WTC11 (cell line): ENCODE results near the gene CACNA1D. TPM values are rescaled to one million over a fixed set of nuclear protein-coding genes. Genes with fewer than 3 reads are reported as not detected.

Experiments used
- ATAC-seq: fragments of 200-7000 bp; cut with Tn5 transposase; 2 replicates; pipeline ENCODE4 v1.10.0; 2021; ENCODE audit warnings: mild to moderate bottlenecking, moderate library complexity
- CTCF ChIA-PET: fragments of 300-600 bp; sonication (Branson Sonifier 250); formaldehyde crosslinking; loops from one replicate; lab custom pipeline; 2021; ENCODE audit warnings: antibody characterized with exemption; lab: Charles Lee
- POLR2A ChIA-PET: fragments of 350-600 bp; sonication (Branson Sonifier 250); formaldehyde crosslinking; loops from one replicate; lab custom pipeline; 2021; ENCODE audit warnings: antibody characterized with exemption; lab: Charles Lee
- DNase-seq: peaks from one replicate; pipeline ENCODE4 v3.0.0; 2021; ENCODE audit warnings: low spot score
- H3K27ac Mint-ChIP-seq: 2 replicates; pipeline ENCODE4 v1.8.0; 2021; ENCODE audit warnings: mixed read lengths
- H3K27me3 Mint-ChIP-seq: 2 replicates; pipeline ENCODE4 v1.8.0; 2021; ENCODE audit warnings: low read depth, mild to moderate bottlenecking, moderate library complexity, mixed read lengths
- H3K36me3 Mint-ChIP-seq: 2 replicates; pipeline ENCODE4 v1.8.0; 2021; ENCODE audit warnings: mixed read lengths
- H3K4me1 Mint-ChIP-seq: 2 replicates; pipeline ENCODE4 v1.8.0; 2022; ENCODE audit warnings: mixed read lengths
- H3K4me3 Mint-ChIP-seq: 2 replicates; pipeline ENCODE4 v1.8.0; 2021; ENCODE audit warnings: mild to moderate bottlenecking, moderate library complexity, mixed read lengths
- H3K9me3 Mint-ChIP-seq: 2 replicates; pipeline ENCODE4 v1.8.0; 2021; ENCODE audit warnings: mixed read lengths
- ARID4B ChIP-seq: sonication (generic); formaldehyde crosslinking; IDR thresholded peaks from 2 replicates; pipeline ENCODE4 v1.8.0; 2023; ENCODE audit warnings: missing genetic modification reagents, mild to moderate bottlenecking, borderline replicate concordance
- CREM ChIP-seq: sonication (generic); formaldehyde crosslinking; IDR thresholded peaks from 2 replicates; pipeline ENCODE4 v1.8.1; 2022; ENCODE audit warnings: mild to moderate bottlenecking, missing genetic modification reagents, moderate library complexity
- EMX1 ChIP-seq: fragments of 250-450 bp; sonication (Bioruptor Pico); IDR thresholded peaks from 2 replicates; pipeline ENCODE4 v1.8.0; 2021; ENCODE audit warnings: mild to moderate bottlenecking
- ESRRA ChIP-seq: sonication (generic); formaldehyde crosslinking; IDR thresholded peaks from 2 replicates; pipeline ENCODE4 v1.8.1; 2022; ENCODE audit warnings: mild to moderate bottlenecking, missing genetic modification reagents, borderline replicate concordance
- ETV6 ChIP-seq: sonication (generic); formaldehyde crosslinking; IDR thresholded peaks from 2 replicates; pipeline ENCODE4 v1.8.1; 2022; ENCODE audit warnings: mild to moderate bottlenecking, missing genetic modification reagents
- FOXJ3 ChIP-seq: sonication (generic); formaldehyde crosslinking; IDR thresholded peaks from 2 replicates; pipeline ENCODE4 v1.9.0; 2021; ENCODE audit warnings: missing genetic modification reagents, mild to moderate bottlenecking, borderline replicate concordance
- GABPB1 ChIP-seq: sonication (generic); formaldehyde crosslinking; IDR thresholded peaks from 2 replicates; pipeline ENCODE4 v1.8.1; 2023; ENCODE audit warnings: mild to moderate bottlenecking, missing genetic modification reagents
- GRHL2 ChIP-seq: fragments of 250-450 bp; sonication (Bioruptor Pico); IDR thresholded peaks from 2 replicates; pipeline ENCODE4 v1.8.0; 2022; ENCODE audit warnings: mild to moderate bottlenecking, moderate library complexity; ENCODE audit not compliant: insufficient replicate concordance, severe bottlenecking
- GTF2I ChIP-seq: fragments of 250-450 bp; sonication (Bioruptor Pico); conservative IDR thresholded peaks from 2 replicates; pipeline ENCODE4 v1.4.0; 2021; ENCODE audit warnings: mild to moderate bottlenecking
- IRF1 ChIP-seq: sonication (generic); formaldehyde crosslinking; IDR thresholded peaks from 2 replicates; pipeline ENCODE4 v1.8.0; 2023; ENCODE audit warnings: missing genetic modification reagents
- JAZF1 ChIP-seq: fragments of 250-450 bp; sonication (Bioruptor Pico); IDR thresholded peaks from 2 replicates; pipeline ENCODE4 v1.9.0; 2021; ENCODE audit warnings: moderate library complexity, mild to moderate bottlenecking, inconsistent platforms
- JUN ChIP-seq: sonication (generic); formaldehyde crosslinking; IDR thresholded peaks from 2 replicates; pipeline ENCODE4 v1.8.0; 2023; ENCODE audit warnings: mild to moderate bottlenecking, missing genetic modification reagents
- NR1H2 ChIP-seq: sonication (generic); formaldehyde crosslinking; IDR thresholded peaks from 2 replicates; pipeline ENCODE4 v1.9.0; 2021; ENCODE audit warnings: mild to moderate bottlenecking, moderate library complexity, missing genetic modification reagents
- NR2C2 ChIP-seq: sonication (generic); formaldehyde crosslinking; IDR thresholded peaks from 2 replicates; pipeline ENCODE4 v1.8.0; 2022; ENCODE audit warnings: mild to moderate bottlenecking, missing genetic modification reagents
- OVOL2 ChIP-seq: fragments of 250-450 bp; sonication (Bioruptor Pico); IDR thresholded peaks from 2 replicates; pipeline ENCODE4 v1.9.0; 2021; ENCODE audit warnings: mild to moderate bottlenecking, borderline replicate concordance
- SMAD3 ChIP-seq: sonication (generic); formaldehyde crosslinking; IDR thresholded peaks from 2 replicates; pipeline ENCODE4 v1.8.0; 2022; ENCODE audit warnings: missing genetic modification reagents, mild to moderate bottlenecking, borderline replicate concordance
- SMAD4 ChIP-seq: sonication (generic); formaldehyde crosslinking; IDR thresholded peaks from 2 replicates; pipeline ENCODE4 v1.8.0; 2022; ENCODE audit warnings: mild to moderate bottlenecking, missing genetic modification reagents
- TP53 ChIP-seq: sonication (generic); formaldehyde crosslinking; IDR thresholded peaks from 2 replicates; pipeline ENCODE4 v1.8.1; 2023; ENCODE audit warnings: mild to moderate bottlenecking, missing genetic modification reagents
- ZBTB21 ChIP-seq: sonication (generic); formaldehyde crosslinking; IDR thresholded peaks from 2 replicates; pipeline ENCODE4 v1.8.1; 2023; ENCODE audit warnings: mild to moderate bottlenecking, missing genetic modification reagents, borderline replicate concordance
- ZNF232 ChIP-seq: sonication (generic); formaldehyde crosslinking; IDR thresholded peaks from 2 replicates; pipeline ENCODE4 v1.8.0; 2022; ENCODE audit warnings: mild to moderate bottlenecking, missing genetic modification reagents
- ZNF317 ChIP-seq: sonication (generic); formaldehyde crosslinking; IDR thresholded peaks from 2 replicates; pipeline ENCODE4 v1.8.1; 2023; ENCODE audit warnings: low read depth, mild to moderate bottlenecking, moderate library complexity, missing genetic modification reagents, borderline replicate concordance
- ZNF532 ChIP-seq: fragments of 250-450 bp; sonication (Bioruptor Pico); IDR thresholded peaks from 2 replicates; pipeline ENCODE4 v1.9.0; 2021; ENCODE audit warnings: mild to moderate bottlenecking, borderline replicate concordance
- total RNA-seq: library from RNA; stranded (reverse); gene quantifications from 3 replicates; pipeline ENCODE4 v1.2.3, GENCODE V29; 2021
- TF ChIP-seq, protein P1 (sequence below): sonication (generic); formaldehyde crosslinking; IDR thresholded peaks from 2 replicates; pipeline ENCODE4 v1.8.1; 2022; ENCODE audit warnings: mild to moderate bottlenecking, moderate library complexity, missing genetic modification reagents
- TF ChIP-seq, protein P2 (sequence below): fragments of 250-450 bp; sonication (Bioruptor Pico); IDR thresholded peaks from 2 replicates; pipeline ENCODE4 v1.9.0; 2021; ENCODE audit warnings: mild to moderate bottlenecking
- TF ChIP-seq, protein P3 (sequence below): fragments of 200-600 bp; IDR thresholded peaks from 2 replicates; pipeline ENCODE4 v1.8.0; 2022; ENCODE audit warnings: antibody characterized with exemption

Gene CACNA1D
- total RNA-seq, 1 experiment from 2014 or later = 2.3 TPM

DNA sequence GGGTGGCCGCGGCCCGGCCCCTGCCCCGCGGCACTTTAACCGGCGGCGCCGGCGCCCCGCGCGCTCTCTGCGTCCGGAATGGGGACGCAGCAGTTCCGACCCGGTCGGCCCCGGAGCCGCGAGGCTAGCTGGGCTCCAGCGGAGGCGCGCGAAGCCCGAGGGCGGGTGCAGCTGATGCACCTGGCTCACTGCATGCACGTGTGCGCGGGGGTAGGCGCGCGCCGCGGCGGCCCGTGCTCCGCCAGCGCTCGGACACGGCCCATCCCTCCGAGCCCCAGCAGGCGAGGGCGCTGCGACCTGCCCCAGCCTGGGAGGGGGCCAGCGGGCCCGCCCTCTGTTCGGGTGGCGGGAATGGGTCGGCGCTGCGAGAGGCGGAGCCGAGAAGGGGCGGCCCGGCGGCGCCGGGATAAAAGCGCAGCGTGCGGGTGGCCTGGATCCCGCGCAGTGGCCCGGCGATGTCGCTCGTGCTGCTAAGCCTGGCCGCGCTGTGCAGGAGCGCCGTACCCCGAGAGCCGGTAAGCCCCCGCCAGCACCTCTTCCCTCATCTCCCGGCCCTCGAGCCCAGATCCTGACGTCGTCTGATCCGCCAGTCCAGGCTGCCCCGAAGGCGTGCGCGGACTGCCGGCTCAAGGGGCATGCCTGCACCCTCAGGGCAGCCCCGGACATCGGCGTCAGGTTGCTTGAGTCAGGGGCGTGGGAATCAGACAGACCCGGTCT, 351.9 kb downstream of the CACNA1D start, which contains the start of the genes CHDH and IL17RB (continued):
- TF ChIP-seq, protein P1, sequence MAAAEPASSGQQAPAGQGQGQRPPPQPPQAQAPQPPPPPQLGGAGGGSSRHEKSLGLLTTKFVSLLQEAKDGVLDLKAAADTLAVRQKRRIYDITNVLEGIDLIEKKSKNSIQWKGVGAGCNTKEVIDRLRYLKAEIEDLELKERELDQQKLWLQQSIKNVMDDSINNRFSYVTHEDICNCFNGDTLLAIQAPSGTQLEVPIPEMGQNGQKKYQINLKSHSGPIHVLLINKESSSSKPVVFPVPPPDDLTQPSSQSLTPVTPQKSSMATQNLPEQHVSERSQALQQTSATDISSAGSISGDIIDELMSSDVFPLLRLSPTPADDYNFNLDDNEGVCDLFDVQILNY = peak; percentile 99
- TF ChIP-seq ESRRA (CRISPR knock-in tag) = peak; percentile 57; the same call in 1 of the 2 replicates
- TF ChIP-seq IRF1 (CRISPR knock-in tag) = peak; percentile 85
- peak; percentile 90; the same call in 1 of the 2 replicates for TF ChIP-seq TP53 (CRISPR knock-in tag)
- peak; percentile 89 for TF ChIP-seq CREM (CRISPR knock-in tag)
- no peak for TF ChIP-seq NR1H2 (CRISPR knock-in tag)
- peak; percentile 66; the same call in 1 of the 2 replicates for TF ChIP-seq SMAD3
- TF ChIP-seq, protein P2, sequence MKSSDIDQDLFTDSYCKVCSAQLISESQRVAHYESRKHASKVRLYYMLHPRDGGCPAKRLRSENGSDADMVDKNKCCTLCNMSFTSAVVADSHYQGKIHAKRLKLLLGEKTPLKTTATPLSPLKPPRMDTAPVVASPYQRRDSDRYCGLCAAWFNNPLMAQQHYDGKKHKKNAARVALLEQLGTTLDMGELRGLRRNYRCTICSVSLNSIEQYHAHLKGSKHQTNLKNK = no peak
- TF ChIP-seq GABPB1 (CRISPR knock-in tag) = no peak; the same call in 1 of the 2 replicates
- no peak for TF ChIP-seq FOXJ3 (CRISPR knock-in tag)
- TF ChIP-seq JAZF1 (CRISPR knock-in tag) = no peak
- TF ChIP-seq ZNF317 = peak; percentile 28; the same call in 1 of the 2 replicates
- TF ChIP-seq NR2C2 (CRISPR knock-in tag) = no peak
- TF ChIP-seq ZBTB21 (CRISPR knock-in tag) = no peak
- TF ChIP-seq GRHL2 (CRISPR knock-in tag) = no peak

- Mint-ChIP-seq H3K4me1 (peaks cover 40% of the 10 kb centered on the region), H3K36me3 (no peaks in the 10 kb centered on the region; the same call in 1 of the 2 replicates), H3K27me3 (peaks cover 18% of the 10 kb centered on the region), H3K9me3 (no peaks in the 10 kb centered on the region), H3K27ac (no peak overlapping the region), H3K4me3 (peak overlapping the region; percentile 74)
- CTCF ChIA-PET = no interaction called here
- POLR2A ChIA-PET = interaction anchor here (0.7 kb wide), 1 partner anchor 183 kb away, joined by 3 read pairs; no protein-coding TSS in a partner anchor
- ATAC-seq (no peak), DNase-seq (no peak)
- TF ChIP-seq SMAD4 (no peak), JUN (CRISPR knock-in tag) (no peak), NR2C2 (CRISPR knock-in tag) (no peak), ARID4B (no peak), ZNF232 (CRISPR knock-in tag) (no peak), ETV6 (no peak), ZNF532 (CRISPR knock-in tag) (no peak), OVOL2 (CRISPR knock-in tag) (no peak), SMAD3 (no peak), GTF2I (CRISPR knock-in tag) (no peak), EMX1 (CRISPR knock-in tag) (no peak)
- TF ChIP-seq, protein P3, sequence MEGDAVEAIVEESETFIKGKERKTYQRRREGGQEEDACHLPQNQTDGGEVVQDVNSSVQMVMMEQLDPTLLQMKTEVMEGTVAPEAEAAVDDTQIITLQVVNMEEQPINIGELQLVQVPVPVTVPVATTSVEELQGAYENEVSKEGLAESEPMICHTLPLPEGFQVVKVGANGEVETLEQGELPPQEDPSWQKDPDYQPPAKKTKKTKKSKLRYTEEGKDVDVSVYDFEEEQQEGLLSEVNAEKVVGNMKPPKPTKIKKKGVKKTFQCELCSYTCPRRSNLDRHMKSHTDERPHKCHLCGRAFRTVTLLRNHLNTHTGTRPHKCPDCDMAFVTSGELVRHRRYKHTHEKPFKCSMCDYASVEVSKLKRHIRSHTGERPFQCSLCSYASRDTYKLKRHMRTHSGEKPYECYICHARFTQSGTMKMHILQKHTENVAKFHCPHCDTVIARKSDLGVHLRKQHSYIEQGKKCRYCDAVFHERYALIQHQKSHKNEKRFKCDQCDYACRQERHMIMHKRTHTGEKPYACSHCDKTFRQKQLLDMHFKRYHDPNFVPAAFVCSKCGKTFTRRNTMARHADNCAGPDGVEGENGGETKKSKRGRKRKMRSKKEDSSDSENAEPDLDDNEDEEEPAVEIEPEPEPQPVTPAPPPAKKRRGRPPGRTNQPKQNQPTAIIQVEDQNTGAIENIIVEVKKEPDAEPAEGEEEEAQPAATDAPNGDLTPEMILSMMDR = no peak
Measured at GRCh38 chr3:53846851-53847155, 352.4 kb downstream of the CACNA1D start.
